ENCODE measurements around the gene LPCAT1.
"Not testable (repeated sequence)": the region's sequence is repeated elsewhere in the genome, so short reads cannot be mapped to it uniquely, and the experiment has no call there.

Gene LPCAT1

DNA sequence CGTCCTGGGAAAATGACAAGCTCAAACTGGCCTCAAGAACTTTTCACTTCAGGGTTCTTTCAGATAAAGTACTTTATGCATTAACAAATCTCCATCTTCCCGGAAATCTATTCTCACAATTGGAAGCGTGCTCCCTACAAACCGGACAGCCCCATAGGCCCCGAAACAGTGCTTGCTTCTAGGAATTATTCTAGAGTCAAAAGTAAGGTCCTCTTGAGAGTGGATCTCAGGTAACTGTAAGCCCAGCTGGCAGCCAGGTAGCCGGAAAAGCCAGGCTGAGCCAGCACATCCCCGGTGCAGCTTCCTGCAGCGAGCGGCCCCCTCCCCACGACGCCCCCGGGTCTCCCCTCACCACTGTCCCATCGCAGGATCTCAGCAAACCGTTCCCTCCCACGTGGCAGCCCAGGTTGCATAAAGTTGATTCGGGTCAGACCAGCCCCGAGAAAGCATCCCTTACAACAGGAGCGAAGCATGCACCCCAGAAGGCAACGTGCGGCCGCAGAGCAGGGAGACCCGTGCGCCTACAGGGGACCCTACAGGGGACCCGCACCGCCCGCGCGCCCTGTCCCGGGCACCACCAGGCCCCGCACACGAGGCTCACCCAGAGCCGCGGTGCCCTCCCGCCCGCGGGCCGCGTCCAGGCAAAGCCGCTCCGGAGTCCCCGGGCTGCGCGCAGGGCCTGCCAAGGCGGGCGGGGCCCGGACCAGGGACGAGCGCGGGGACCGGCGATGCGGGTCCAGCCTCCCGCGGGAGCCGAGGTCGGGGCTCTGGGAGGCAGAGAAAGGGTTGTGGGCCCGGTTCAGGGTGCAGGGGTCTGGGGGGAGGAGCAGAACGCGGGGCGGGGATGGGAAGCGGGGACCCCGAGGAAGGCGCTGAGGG is 920 bp downstream of the LPCAT1 start:
- DNase-seq (ENCODE audit: low read depth in 3 of 3) = peak in 1 of 3 experiments; percentile 22

- no peak for DNase-seq (ENCODE audit: low read depth in 3 of 3)
Measured at GRCh38 chr5:1521671-1522600, 1.8 kb downstream of the LPCAT1 start.

GRCh38 chr5:1520791-1521453 is 2.8 kb downstream of the LPCAT1 start:
- no peak for DNase-seq (ENCODE audit: low read depth in 3 of 3)

GRCh38 chr5:1519631-1520210 is 4.0 kb downstream of the LPCAT1 start:
- no peak for DNase-seq (ENCODE audit: low read depth in 3 of 3)

DNA sequence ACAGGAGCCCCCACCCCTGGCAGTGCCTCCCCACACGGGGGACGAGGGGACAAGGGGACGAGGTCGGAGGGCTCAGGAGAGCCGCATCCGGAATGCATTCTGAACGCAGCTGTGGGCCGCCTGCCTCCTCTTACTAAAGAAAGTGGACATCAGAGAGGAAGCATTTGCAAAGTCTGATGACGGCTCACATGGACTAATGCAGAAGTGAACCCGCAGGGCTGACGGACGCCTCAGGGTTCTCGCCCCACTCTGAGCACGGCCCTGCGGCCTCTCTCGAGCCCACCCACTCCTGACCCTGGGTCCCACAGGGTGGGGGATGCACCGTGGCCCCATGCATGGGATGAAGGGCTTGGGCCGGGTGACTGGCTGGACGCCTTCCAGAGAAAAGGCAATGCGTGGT is 5.9 kb downstream of the LPCAT1 start:
- no peak for DNase-seq (ENCODE audit: low read depth in 3 of 3)

GRCh38 chr5:1516615-1517601 is 6.9 kb downstream of the LPCAT1 start:
- no peak for DNase-seq (ENCODE audit: low read depth in 3 of 3)

- DNase-seq (ENCODE audit: low read depth in 3 of 3) = no peak
Measured at GRCh38 chr5:1515921-1516571, 7.7 kb downstream of the LPCAT1 start.

DNA sequence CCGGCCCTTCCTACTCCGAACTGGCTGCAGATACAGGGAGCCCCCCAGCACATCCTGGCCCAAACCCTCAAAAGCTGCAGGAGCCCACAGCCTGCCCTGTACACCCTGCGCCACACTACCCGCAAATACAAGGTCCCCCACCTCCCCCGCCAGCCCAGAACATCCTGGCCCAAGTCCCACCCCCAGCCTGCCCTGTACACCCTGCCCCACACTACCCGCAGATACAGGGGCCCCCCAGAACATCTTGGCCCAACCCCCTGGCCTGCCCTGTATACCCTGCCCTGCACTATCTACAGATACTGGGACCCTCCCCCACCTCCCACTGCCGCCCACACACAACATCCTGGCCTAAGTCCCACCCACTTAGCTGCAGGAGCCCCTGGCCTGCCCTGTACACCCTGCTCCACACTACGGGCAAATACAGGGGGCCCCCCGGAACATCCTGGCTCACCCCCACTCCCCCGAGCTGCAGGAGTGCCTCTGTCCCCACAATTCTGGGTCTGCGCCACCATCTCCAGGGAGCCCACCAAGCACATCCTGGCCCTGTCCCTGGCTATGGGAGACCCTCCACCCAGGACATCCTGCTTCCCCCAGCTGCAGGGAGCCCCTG is 8.3 kb downstream of the LPCAT1 start:
- no peak for DNase-seq (ENCODE audit: low read depth in 3 of 3)

DNA sequence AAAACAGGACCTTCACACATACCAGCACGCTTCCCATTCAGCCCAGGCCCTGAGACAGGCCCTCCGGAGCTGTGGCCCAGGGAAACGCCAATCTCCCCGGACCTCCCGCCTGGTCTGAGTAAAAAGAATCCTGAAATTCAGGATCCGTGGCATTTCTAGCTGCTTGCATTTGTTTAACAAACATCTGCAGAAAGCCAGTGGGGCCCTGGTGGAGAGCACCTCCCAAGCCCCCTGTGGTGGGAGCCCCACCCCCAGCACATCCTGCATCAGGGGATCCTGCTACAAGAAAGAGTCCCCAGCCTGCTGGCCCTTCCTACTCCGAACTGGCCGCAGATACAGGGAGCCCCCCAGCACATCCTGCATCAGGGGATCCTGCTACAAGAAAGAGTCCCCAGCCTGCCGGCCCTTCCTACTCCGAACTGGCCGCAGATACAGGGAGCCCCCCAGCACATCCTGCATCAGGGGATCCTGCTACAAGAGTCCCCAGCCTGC is 8.9 kb downstream of the LPCAT1 start:
- not testable (repeated sequence) for DNase-seq (ENCODE audit: low read depth in 3 of 3)

GRCh38 chr5:1514027-1514818 is 9.5 kb downstream of the LPCAT1 start:
- no peak for DNase-seq (ENCODE audit: low read depth in 3 of 3)

GRCh38 chr5:1513326-1514026 is 10.3 kb downstream of the LPCAT1 start:
- no peak for DNase-seq (ENCODE audit: low read depth in 3 of 3)

- no peak for DNase-seq (ENCODE audit: low read depth in 3 of 3)
Measured at GRCh38 chr5:1512541-1513291, 11.0 kb downstream of the LPCAT1 start.

GRCh38 chr5:1511651-1512540 is 11.9 kb downstream of the LPCAT1 start:
- no peak for DNase-seq (ENCODE audit: low read depth in 3 of 3)

DNA sequence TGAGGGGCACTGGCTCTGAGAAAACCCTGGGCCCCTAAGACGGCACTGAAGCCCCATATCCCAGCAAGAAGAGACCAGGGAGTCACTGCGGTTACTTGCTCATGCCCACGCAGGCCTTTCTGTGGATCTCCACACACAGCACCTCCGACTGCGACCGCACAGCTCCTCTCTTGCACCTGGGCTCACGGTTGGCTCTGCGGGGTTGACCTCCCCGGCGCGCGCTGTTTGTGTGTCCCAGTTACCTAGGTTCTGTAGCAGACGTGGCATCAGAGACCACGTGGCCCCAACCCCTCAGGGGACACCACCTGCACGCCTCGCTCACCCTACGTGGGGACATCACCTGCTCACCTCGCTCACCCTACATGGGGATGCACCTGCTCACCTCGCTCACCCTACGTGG is 12.7 kb downstream of the LPCAT1 start:
- DNase-seq (ENCODE audit: low read depth in 3 of 3) = no peak

- no peak for DNase-seq (ENCODE audit: low read depth in 3 of 3)
Measured at GRCh38 chr5:1510631-1511030, 13.1 kb downstream of the LPCAT1 start.

DNA sequence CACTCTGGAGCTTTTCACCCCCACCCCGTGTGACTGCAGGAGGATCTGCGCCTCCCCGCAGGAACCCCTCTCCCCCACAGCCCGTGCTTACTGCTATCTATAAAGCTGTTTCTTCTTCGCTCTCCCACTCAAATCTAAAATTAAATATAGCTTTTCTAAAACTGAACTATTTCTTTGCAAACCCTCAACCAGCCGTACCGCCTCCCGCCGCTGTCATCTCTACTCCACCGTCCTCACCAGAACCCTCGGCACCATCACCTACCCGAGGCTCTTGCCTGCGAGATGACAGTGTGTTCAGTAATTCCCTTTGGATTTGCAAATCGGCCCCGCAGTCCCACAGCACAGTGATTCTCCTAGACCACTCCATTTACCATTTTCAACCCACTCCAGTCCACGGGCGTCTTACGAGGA is 13.6 kb downstream of the LPCAT1 start:
- DNase-seq (ENCODE audit: low read depth in 3 of 3) = no peak
